GM19372 (cell line): ENCODE results near the gene LMNTD2.

Source experiments
- ATAC-seq: cut with Tn5 transposase; IDR thresholded peaks from one replicate; pipeline ENCODE4 v1.9.1; 2021; ENCODE audit warnings: mild to moderate bottlenecking, low read depth, moderate library complexity; ENCODE audit not compliant: unreplicated experiment

LMNTD2 gene

DNA sequence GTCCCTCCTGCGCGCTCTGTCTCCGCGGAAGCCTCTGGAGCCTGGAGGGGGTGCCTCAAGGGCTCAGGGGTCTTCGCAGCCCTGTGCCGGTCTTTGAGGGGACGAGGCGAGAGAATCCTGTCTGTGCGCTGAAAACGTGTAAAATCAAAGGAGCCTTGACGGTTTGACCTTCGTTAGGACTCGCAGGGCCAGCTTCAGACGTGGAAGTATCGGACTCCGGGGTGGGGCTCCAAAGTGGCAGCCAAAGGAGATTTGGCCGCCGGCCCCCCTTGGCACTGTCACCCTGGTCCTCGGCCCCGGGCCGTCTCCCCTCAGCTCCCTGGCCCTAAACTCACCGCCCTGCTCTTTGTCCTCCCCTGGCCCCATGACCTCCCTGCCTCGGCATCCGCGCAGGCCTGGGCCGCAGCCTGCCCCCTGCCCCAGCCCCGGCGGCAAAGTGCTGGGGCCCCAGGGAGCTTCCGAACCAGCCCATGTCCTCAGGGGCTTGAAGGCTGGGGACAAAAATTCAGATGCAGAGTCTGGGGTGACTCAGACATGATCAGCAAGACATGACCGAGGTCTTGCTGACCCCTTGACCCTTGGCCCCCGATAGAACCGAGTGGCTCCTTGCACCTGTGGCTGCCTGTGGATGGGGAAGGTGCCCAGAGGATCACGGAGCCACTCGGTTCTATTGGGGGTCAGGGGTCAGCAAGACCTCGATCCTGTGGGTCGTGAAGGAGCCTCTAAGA, 8.8 kb upstream of the LMNTD2 start:
- ATAC-seq = no peak

DNA sequence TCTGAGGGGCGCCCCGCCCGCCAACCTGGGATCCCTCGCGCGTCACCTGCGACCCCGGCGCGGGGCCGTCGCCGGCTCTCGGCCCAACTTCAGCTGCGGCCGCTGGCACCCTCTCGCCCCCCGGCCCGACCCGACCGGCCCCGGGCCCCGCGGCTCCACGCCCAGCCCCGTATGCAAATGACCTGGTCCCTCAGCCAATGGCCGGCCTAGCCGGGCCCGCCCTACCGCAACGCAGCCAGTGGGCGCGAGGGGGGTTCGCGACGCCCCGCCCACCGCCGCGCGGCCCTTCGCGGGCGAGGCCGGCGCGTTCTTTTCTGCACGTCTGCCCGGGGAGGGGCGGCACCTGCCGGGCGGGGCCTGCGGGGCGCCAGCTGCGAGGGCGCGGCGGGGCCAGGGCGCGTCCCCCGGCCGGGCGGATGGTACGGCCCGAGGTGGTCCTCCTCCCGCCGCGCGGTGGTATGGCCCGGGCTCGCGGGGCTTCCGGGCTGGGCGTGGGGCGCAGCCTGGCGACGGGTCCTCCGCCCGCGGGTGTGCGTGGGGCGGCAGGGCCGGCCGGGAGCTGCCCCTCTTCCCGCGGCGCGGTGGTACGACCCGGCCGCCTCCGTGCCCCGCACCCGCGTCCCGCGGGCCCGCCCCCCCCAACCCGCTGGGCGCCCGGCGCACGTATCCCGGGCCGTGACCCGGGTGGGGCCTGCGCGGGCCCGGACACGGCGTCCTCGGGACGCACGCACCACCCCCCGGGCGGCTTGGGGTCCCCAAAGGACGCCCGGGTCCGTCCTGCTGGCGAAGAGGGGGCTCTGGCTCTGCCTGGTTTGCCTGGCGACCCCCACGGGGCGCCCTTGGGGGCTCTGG, 8.0 kb upstream of the LMNTD2 start:
- ATAC-seq = peak; percentile 88

DNA sequence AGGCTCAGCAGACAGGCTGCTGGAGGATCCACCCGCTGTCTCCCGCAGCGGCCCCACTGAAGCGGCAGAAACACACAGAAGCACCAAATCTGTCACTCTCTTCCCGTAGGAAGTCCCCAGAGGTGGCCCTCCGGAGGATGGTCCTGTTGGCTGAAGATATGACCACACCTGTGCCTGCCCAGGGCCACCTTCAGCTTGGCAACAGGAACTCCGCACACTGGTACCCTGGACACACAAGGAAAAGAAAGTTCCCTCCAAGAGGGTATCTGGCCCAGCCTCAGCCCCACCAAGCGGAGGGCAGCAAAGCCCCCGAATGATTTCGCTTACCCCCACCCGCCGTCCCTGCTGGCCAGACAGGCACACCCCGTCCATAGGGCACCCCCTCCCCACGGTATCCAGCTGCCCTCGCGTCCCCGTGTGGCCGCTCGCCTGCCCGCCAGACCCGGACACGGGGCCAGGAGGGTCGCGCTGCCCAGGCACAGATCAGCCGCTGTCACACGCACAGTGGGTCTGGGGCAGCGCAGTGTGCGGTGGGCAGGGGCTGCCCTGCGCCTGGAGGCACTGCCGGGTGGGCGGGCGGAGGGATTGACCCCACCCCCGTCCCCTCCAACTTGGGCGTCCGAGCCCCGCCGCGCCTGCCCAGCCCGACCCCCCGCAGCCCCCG, 7.2 kb upstream of the LMNTD2 start:
- ATAC-seq = no peak

DNA sequence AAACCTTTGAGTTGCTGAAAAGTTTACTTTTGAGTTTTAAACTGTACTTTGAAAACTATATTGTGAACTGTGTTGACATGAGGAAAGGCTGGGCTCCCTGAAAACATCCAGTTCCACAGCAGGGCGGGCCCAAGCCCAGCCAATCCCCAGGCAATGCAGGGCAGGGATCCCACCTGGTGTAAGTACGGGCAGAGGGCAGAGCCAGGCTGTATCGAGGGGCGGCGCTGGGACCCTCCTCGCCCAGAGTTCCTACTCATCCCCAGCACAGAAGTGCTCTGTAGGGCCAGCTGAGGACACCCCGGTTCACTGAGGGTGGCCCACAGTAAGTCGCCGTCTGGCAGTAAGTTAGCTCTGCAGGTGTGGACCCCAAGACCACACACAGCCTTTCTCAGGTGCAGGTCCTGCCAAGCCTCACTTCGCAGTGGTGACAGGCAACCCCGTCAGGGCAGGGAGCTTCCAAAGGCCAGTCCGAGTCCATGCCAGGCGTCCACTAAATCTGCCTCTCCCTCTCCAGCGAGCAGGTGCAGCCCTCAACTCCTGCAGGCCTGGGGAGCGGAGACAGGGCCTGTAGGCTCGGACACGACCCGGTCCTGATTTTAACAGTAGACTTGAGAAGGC, 6.6 kb upstream of the LMNTD2 start:
- no peak for ATAC-seq

DNA sequence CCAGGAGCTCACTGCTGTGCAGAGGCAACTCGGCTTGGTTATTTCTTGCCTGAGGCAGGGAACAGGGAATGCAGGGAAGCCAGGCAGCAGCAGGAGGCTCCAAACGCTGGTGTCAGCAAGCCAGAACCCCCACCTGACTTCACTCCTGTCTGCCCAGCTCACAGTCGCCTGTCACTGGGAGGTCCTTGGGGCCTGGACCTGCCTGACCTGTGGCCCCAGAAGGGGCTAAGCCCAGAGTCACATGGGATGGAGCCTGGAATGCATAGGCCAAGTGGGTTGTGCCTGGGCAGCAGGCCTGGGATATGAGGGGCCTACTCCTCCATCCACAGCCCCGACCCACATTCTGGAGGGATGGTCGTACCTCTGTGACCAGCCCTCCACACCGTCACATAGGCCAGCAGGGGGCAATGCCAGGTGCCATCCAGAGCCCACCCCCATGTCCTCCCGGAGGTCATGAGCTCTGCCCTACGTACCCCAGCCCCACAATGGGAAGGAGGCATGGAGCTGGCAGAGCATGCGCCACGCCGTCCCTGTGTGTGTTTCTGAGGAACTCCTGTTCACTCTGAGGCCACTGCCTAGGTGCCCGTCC, 5.5 kb upstream of the LMNTD2 start:
- ATAC-seq = no peak

DNA sequence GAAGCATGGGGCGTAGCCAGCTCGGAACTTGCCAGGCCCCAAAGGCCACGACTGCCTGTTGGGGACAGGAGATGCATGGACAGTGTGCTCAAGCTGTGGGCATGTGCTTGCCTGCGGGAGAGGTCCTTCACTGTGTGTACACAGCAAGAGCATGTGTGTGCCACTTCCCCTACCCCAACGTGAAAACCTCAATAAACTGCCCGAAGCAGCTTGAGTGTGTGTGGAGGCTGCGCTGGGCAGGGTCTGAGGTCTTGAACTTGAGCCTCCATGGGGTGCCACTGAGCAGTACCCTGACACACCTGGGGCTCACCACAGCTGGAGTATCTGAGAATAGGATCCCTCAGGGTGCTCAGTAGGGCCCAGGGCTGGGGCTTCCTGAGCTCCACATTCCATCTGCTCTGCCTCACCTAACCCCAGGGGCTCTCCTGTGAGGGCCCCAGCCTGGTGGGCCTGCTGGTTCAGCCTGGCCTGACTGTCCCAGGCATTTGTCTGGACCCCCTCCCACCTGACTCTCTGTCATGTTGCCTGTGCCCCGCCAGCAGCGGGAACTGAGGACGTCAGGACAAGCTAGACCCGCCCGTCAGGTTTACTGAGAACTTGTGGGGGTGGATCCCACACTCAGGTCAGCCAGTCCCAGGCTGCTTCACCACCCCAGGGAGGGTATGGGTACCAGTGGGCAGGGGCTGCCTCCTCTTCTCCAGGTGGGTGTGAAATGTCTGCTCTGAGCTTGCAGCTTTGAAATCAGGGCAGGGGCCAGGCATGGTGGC, 3.5 kb upstream of the LMNTD2 start:
- ATAC-seq = no peak

DNA sequence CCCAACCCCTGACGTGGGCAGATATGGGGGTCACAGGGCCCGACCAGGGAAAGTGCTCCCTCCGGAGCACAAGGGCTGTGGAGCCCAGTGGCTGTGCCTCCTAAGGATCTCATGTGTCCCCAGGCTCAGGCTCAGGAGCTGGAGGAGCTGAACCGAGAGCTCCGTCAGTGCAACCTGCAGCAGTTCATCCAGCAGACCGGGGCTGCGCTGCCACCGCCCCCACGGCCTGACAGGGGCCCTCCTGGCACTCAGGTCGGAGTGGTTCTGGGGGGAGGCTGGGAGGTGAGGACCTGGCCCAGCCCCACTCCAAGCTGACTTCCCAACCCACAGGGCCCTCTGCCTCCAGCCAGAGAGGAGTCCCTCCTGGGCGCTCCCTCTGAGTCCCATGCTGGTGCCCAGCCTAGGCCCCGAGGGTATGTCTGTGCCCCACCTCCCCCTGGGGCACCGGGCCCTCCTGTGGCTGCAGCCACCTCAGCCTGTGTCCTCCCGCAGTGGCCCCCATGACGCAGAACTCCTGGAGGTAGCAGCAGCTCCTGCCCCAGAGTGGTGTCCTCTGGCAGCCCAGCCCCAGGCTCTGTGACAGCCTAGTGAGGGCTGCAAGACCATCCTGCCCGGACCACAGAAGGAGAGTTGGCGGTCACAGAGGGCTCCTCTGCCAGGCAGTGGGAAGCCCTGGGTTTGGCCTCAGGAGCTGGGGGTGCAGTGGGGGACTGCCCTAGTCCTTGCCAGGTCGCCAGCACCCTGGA, 2.7 kb upstream of the LMNTD2 start:
- no peak for ATAC-seq

DNA sequence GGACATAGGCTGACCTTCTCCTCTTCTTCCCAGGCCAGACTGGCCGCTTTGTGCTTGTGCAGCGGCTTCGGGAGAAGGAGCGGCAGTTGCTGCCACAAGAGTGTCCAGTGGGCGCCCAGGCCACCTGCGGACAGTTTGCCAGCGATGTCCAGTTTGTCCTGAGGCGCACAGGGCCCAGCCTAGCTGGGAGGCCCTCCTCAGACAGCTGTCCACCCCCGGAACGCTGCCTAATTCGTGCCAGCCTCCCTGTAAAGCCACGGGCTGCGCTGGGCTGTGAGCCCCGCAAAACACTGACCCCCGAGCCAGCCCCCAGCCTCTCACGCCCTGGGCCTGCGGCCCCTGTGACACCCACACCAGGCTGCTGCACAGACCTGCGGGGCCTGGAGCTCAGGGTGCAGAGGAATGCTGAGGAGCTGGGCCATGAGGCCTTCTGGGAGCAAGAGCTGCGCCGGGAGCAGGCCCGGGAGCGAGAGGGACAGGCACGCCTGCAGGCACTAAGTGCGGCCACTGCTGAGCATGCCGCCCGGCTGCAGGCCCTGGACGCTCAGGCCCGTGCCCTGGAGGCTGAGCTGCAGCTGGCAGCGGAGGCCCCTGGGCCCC, 1.6 kb upstream of the LMNTD2 start:
- ATAC-seq = no peak

DNA sequence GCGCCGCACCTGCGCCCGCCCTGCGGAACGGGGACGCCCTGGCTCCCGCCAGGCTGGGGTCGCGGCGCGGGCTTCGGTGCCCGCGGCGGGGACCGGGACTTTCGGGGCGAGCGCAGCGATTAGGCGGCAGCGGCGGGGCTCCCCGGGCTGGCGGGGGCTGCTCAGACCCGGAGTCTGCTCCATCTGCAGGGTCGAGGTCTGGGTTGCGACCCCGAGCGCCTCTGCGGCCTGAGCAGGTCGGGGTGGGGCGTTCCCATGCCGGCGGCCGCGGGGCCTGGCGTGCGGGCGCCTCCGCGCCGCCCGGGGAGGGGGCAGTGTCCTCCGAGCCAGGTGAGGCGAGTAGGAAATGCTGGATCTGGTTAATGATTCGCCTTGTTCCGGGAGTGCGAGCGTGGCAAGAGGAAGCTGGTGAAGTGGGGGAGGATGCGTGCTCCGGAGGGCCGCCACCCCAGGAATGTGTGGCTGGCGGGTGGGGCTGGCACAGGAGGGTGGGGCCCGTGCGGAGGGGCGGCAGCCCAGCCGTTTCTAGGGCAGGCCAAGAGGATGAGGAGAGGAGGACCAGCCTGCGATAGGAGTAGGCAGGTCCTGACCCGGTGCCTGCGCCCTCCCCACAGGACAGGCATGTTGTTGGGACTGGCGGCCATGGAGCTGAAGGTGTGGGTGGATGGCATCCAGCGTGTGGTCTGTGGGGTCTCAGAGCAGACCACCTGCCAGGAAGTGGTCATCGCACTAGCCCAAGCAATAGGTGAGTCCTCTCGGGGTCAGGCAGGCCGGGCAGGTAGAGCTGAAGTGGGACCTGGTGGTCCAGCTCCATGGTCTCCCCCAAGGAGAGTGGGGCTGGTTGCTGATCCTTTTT, 838 bp upstream of the LMNTD2 start:
- ATAC-seq = peak; percentile 20

DNA sequence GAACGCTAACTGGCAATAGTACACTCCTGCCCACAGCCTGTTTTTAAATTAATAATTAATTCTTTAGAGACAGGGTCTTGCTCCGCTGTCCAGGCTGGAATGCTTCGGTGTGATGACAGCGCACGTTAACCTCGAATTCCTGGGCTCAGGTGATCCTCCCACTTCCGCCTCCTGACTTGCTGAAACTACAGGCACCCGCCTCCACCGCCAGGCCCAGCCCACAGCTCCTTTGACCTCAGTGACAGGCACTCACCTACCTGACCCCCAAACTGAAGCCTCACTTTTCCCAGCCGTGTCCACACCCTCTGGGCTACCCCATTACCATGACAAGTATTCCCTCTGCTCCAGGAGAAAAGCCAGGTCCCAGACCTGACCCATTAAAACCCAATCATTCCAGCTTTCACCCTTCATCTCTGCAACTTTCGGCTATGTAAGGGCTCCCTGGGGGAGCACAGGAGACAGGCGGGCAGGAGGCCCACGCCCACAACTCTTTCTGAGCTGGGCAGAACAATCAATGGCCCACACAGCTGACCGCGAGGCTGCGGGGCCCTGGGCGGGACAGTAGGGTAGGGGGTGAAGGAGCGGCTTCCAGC, 730 bp downstream of the LMNTD2 start:
- no peak for ATAC-seq

DNA sequence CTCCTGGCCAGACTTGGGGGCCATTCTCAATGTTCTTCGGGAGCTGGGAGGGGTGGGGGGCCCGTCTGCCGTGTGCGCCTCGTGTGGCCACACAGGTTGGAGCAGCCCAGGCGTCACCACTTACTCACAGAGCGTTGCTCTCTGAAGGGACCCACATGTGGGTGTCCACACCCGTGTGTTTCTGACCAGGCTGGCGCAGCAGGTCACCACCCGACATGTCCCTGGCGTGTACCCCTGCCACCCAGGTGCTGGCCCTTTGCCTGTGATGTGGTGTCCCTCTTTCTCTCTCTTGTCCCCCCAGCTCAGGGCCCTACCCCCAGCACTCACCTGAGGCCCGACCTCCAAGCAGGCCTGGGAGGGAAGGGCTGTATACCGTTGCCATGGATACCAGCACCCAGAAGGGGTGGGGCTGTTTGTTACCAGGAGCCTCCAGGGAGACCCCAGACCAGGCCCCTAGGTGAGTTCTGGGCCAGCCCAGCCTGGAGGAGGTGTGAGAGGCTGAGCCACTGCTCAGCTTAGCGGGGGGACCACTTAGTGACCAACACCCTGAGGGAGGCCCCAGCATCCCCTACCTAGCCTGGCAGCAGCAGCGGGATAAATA, 1.4 kb downstream of the LMNTD2 start:
- ATAC-seq = no peak

DNA sequence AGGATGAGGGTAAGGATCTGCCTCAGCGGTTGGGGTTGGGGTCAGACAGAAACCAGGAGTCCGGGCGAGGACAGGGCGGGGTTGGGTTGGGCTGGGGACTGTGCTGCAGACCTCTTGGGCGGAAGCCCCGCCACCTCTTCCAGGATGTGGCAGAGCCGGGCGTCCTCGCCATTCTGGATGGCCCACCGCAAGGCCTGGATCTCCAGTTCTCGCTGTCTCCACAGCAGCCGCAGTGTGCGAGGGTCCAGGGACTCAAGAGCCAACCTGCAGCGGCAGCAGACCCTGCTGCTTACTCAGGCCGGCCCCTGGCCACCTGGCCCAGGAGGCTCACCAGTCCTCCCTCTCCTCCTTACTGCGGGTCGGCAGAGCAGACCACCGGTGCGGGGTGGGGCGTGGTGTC, 2.0 kb downstream of the LMNTD2 start:
- no peak for ATAC-seq

DNA sequence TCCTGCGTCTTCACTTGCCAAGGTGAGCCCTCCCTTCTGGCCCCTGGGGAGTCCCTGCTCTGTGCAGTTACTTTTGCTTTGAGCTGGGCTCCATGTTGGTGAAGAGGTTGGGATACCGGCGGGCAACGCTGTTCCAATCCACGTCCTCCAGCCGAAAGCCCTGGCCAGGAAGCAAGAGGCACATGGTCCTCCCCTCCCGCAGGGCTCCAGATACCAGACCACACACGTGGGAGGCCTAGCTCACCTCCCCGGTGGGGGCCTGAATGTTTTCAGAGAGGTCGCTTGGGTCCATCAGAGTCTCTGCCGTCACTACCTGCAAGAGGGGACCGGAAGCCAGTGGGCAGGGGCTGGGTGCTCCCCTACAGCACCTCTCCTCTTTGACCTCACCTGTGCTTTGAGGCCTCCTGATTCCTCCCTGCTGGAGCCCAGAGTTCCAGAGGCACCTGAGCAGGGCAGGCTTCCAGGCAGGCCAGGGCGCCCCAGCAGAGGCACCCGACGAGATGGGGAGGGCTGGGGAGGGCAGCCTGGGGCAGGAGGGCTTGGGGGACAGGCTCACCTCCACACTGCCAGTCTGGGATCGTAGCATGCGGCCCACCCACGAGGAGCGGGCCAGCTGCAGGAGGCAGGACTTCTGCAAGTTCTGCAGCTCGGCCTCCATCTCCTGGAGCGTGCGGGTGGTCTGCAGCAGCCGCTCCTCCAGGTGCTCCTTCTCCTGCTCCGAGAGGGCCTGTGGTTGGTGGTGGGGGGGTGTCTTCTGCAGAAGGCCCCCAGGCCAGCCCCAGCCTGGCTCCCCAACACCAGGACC, 3.0 kb downstream of the LMNTD2 start:
- ATAC-seq = no peak

DNA sequence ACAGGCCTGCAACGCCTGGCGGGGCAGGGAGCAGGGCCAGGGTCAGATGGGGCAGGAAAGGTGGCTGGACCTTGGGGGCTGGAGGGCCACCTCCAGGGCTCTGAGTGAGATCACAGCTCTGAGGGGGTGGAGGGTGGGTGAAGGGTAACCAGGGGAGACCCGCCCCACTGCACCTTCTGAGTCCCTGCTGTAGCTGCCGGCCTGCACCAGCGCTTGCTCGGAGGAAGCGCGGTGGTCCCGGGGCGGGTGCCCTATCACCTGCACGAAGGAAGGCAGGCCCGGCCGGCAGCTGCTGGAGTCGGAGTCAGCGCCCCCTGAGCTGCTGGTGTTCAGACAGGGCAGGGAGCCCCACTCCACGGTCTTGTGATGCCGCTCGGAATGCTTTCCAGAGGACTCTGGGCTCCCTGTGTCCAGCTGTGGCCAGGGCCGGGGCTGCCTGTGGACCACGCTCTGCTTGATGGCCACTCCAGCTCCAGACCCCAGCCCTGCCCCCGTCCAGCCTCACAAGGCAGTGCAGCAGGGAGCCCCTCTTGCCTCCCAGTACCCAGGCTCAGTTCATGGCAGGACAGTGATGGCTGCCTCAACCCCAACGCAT, 3.8 kb downstream of the LMNTD2 start:
- no peak for ATAC-seq

DNA sequence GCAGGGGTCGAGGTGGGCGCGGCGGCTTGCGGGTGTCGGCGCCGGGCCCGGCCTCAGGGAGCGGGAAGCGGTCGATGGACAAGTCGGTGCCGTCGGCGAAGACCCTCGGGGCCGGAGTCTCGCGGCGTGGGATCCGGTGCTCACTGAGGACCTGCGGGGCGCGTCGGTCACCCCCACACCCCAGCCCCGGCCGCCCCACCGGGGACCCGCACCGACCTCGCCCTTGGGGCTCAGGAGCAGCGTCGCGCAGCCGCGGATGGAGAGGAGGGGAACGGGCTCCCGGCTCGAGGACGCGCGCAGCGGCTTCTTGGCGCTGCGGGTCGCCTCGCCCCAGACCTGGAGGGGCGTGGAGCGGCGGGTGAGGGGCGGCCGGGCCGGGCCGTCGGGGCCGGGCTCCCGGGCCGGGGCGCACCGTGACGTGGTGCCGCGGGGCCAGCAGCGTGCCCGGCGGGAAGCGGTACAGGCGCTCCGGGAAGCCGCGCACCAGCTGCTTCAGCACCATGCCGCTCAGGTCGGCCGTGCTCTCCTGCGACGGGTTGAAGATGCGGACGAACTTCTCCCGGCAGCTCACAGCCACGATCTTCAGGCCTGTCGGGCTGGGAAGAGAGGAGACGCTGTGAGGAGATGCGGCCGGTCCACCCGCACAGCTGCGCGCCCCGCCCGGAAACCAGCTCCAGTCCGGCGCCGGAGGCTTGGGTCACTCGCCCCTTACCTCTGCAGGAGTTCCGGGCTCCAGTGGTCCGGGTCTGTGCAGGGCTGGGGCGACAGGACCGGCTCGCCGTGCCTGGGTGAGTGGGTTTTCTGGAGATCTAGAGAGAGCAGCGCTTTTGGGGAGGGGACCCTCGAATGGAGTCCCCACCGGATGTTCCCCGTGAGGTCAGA, 4.5 kb downstream of the LMNTD2 start:
- ATAC-seq = no peak
